ENCODE measurements around the gene PRKD3. TPM values are rescaled to one million over a fixed set of nuclear protein-coding genes. Genes with fewer than 3 reads are reported as not detected.
"Not testable (repeated sequence)": the region's sequence is repeated elsewhere in the genome, so short reads cannot be mapped to it uniquely, and the experiment has no call there.

Gene PRKD3
- total RNA-seq, 2 donors from 2014 or later: 16.8 to 23.5 TPM

- ATAC-seq: no peak
- no peak for DNase-seq
- intact Hi-C loops (cut with DNase I, micrococcal nuclease): no loop called here
Measured at GRCh38 chr2:37321029-37321682, 3.5 kb downstream of the PRKD3 start.

DNA sequence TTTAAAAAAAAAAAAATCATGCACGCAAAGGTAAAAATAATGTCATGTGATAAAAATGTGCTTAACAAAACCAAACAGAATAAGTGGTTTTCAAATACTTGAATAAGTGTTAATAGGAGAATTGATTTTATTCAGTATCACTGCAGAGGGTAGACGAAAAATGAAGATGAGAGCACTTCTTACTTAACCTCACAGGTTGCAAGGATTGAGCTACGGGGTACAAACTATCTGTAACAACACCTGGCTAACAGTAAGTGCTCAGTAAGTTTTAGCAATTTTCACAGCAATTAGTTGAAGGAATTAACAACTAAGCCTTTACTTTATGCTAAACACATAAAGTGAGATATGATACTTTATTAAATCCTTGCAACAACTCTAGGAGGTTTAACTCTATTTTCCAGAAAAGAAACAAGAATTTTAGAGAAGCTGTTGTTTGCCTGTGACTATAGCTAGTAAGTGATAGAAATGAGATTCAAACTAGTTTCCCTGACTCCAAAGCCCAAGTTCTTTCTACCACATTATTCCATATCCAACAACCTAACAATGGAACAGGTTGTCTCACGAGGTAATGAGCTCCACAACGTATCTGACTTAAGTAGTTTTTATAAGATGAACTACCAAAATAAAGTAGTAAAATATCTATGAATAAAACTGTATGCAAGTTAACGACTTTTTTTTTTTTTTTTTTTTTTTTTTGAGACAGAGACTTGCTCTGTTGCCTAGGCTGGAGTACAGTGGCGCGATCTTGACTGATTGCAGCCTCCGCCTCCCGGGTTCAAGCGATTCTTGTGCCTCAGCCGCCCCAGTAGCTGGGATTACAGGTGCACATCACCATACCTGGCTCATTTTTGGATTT is 4.7 kb downstream of the PRKD3 start:
- intact Hi-C loops (cut with DNase I, micrococcal nuclease): no loop called here
- DNase-seq: no peak
- no peak for ATAC-seq

DNA sequence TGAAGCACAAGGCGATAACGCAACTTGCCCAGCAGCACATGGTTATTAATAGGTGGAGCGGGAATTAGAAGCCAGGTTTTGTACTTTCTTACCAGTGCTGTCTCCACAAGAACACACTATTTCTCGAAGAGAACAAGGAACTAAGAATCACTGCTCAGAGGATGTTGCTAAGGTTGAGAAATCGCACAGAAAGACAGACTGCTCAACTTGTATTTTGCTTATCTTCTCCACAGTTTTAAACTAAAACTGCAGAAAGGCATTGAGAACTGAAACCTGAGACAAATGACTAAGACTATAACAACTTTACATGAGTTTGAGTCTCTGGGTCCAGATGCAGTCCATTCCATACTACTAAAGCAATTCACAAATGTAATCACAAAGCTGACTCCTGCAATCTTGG is 6.2 kb downstream of the PRKD3 start:
- DNase-seq (no peak), ATAC-seq (no peak)
- intact Hi-C loops (cut with DNase I, micrococcal nuclease): no loop called here

- no peak for ATAC-seq
- no peak for DNase-seq
Measured at GRCh38 chr2:37317746-37318145, 6.9 kb downstream of the PRKD3 start.

DNA sequence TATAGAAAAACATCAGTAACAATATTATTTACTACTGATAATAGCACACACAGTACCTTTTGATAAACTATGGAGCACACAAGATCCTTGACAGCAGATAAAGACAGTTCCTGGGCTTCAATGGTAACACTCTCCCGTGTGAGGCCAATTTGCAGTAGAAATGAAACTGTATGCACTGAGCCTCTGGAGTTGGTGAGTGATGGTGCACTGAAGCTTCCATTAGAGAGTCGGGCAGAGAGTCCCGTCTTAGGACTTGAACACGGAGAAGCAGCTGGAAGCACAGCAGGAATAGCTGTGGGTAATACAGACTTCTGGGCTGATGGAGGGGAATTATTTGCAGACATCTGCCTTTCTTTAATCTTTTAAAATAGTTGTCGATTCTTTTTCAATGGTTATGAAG is 8.5 kb downstream of the PRKD3 start:
- DNase-seq: no peak
- ATAC-seq: no peak
- intact Hi-C loops (cut with DNase I, micrococcal nuclease): no loop called here

More at GRCh38 chr2:37317746-37318145, 6.9 kb downstream of the PRKD3 start:
- intact Hi-C loops (cut with DNase I, micrococcal nuclease): no loop called here

GRCh38 chr2:37315364-37315763 is 9.3 kb downstream of the PRKD3 start:
- no peak for ATAC-seq
- intact Hi-C loops (cut with DNase I, micrococcal nuclease): no loop called here
- no peak for DNase-seq

DNA sequence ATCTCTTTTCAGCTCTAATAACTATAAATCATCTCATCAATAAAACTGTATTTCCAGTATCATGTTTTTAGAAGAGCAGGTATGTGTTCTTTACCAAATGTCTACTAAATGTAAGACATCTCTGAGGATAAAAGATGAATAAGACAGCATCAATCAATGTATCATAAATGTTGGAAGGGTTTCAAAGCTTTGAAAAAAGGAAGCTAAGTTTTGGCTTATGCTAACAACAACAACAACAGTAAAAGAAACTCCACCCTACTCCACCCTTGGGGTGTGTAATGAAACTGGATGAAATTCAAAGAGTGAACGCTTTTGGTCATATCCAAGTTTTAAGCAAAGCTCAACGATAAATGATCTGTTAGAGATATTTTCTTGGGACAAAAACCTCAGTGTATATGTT is 17.1 kb downstream of the PRKD3 start:
- DNase-seq (no peak), ATAC-seq (no peak)

GRCh38 chr2:37306024-37306423 is 18.6 kb downstream of the PRKD3 start:
- peak; percentile 96 for ATAC-seq
- intact Hi-C loops (cut with DNase I, micrococcal nuclease): no loop called here
- no peak for DNase-seq

More for the DNA sequence above, 17.1 kb downstream of the PRKD3 start:
- intact Hi-C loops (cut with DNase I, micrococcal nuclease): no loop called here

DNA sequence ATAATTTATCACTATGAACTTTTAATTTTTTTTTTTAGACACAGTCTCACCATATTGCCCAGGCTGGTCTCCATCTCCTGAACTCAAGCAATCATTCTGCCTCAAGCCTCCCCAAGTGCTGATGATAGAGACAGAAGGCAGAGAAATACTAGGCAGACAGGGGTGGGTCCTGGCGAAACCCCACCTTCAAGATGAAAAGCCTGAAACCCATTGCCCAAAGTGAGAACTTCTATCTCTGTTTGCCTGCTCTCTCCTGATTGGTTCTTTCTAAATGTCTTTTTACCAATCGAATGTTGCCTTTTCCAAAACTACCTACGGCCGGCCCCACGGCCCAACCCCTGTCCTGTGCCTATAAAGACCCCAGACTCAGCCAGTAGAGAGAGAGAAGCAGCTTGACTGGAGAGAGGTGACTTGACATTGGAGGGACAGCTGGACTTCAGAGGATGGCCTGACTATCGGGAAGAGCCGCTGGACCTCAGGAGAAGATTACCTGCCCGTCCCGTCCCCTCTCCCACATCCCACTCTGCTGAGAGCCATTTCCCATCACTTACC is 21.9 kb downstream of the PRKD3 start:
- intact Hi-C loops (cut with DNase I, micrococcal nuclease): no loop called here
- DNase-seq (no peak), ATAC-seq (no peak)

GRCh38 chr2:37301408-37301807 is 23.2 kb downstream of the PRKD3 start:
- DNase-seq: no peak
- no peak for ATAC-seq
- intact Hi-C loops (cut with DNase I, micrococcal nuclease): no loop called here

- DNase-seq: no peak
- ATAC-seq: no peak
- intact Hi-C loops (cut with DNase I, micrococcal nuclease): no loop called here
Measured at GRCh38 chr2:37300578-37300977, 24.1 kb downstream of the PRKD3 start.

DNA sequence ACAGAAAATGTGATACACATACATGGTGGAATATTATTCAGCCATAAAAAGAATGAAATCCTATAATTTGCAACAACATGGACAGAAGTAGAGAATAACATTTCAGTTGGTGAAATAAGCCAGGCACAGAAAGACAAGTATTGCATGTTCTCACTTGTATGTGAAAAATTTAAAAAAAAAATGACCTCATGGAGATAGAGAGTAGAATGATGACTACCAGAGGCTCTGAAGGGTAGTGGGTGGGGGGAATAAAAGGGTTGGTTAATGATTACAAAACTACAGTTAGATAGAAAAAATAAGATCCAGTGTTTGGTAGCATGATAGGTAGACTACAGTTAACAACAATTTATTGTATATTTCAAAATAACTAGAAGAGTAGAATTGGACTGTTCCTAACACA is 24.5 kb downstream of the PRKD3 start:
- DNase-seq: no peak
- ATAC-seq: no peak
- intact Hi-C loops (cut with DNase I, micrococcal nuclease): no loop called here

DNA sequence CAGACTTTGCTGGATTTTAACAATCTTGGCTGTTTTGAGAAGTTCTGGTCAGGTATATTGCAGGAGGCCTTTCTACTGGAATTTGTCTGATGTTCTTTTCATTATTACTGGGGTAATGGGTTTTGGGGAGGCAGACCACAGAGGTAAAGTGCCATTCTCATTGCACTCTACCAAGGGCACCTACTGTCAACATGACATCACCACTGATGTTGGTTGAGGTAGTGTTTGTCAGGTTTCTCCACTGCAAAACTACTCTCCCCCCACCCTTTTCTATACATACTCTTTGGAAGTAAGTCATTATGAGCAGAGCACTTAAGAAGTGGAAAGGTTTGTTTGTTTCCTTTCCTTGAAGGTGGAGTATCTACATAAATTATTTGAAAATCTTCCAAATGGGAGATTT is 27.0 kb downstream of the PRKD3 start:
- ATAC-seq: no peak
- intact Hi-C loops (cut with DNase I, micrococcal nuclease): no loop called here
- no peak for DNase-seq

- peak; percentile 67 for ATAC-seq
- no peak for DNase-seq
Measured at GRCh38 chr2:37295469-37296073, 29.1 kb downstream of the PRKD3 start.

DNA sequence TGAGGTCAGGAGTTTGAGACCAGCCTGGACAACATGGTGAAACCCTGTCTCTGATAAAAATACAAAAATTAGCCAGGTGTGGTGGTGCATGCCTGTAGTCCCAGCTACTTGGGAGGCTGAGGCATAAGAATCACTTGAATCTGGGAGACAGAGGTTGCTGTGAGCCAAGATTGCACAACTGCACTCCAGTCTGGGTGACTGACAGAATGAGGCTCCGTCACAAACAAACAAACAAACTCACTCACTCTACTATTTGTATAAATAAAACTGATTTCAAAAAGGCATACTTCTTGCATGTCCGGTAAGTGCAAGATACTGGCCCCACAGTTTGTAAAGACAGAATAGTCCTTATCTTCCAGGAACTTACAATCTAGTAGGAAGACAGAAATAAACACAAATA is 29.8 kb downstream of the PRKD3 start:
- ATAC-seq; intact Hi-C loops (cut with DNase I, micrococcal nuclease); DNase-seq: not testable (repeated sequence)

More at GRCh38 chr2:37295469-37296073, 29.1 kb downstream of the PRKD3 start:
- intact Hi-C loops (cut with DNase I, micrococcal nuclease): no loop called here

GRCh38 chr2:37291680-37292079 is 33.0 kb downstream of the PRKD3 start:
- DNase-seq (no peak), ATAC-seq (no peak)
- intact Hi-C loops (cut with DNase I, micrococcal nuclease): no loop called here

DNA sequence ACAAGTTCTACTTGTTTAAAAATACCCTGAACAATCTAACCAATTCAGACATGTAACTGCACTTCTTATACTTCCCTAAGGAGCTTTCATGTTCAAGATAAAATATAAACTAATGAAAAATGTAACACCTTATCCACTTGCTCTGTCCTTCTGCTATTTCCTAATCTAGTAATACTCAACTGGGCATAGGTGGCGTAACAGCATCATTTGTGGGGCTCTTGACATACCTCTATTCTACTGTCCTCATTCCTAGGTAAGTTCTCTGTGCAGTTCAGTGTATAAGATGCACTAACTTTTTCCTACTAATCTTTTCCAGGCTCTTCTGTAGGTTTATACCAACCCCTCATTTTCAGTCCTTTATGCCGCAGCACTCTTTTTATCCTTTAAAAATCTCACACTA is 36.7 kb downstream of the PRKD3 start:
- DNase-seq: no peak

GRCh38 chr2:37284381-37284780 is 40.3 kb downstream of the PRKD3 start:
- intact Hi-C loops (cut with DNase I, micrococcal nuclease): no loop called here
- no peak for DNase-seq
- no peak for ATAC-seq

More for the DNA sequence above, 36.7 kb downstream of the PRKD3 start:
- intact Hi-C loops (cut with DNase I, micrococcal nuclease): no loop called here
- peak; percentile 73 for ATAC-seq

DNA sequence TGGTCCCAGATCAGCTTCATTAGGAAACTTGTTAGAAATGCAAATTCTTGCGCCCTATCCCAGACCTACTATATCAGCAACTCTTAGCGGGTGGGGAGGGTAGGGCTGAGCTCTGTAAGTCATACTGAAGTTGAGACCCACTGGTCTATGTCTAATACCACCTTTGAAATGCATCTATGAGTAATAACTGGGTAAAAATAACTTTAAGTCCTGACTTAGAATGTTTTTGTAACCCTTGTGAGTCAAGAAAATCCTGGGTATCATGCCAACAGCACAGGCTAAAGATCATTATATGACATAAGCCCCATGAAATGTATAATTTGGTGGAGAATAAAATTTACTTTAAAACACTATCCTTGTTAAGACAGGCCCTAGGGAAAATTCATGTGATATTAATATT is 41.4 kb downstream of the PRKD3 start:
- intact Hi-C loops (cut with DNase I, micrococcal nuclease): no loop called here
- ATAC-seq (no peak), DNase-seq (no peak)

- ATAC-seq (no peak), DNase-seq (no peak)
- intact Hi-C loops (cut with DNase I, micrococcal nuclease): no loop called here
Measured at GRCh38 chr2:37282746-37283145, 41.9 kb downstream of the PRKD3 start.
